GM12878 (cell line): ENCODE results near the gene TTC32. TPM values are rescaled to one million over a fixed set of nuclear protein-coding genes. Genes with fewer than 3 reads are reported as not detected.

Experiments used
- HCFC1 ChIP-seq: fragments of 150-350 bp; IDR thresholded peaks from 2 replicates; pipeline ENCODE4 v1.6.1; 2014; ENCODE audit warnings: low read length
- HDAC6 ChIP-seq: fragments of 200-600 bp; sonication (generic); IDR thresholded peaks from one replicate; pipeline ENCODE4 v1.8.0; 2017; ENCODE audit warnings: antibody characterized with exemption; ENCODE audit not compliant: unreplicated experiment
- MLLT1 ChIP-seq: fragments of 450-650 bp; IDR thresholded peaks from 2 replicates; pipeline ENCODE4 v1.6.1; 2016; ENCODE audit warnings: mild to moderate bottlenecking
- NBN ChIP-seq: fragments of 450-650 bp; IDR thresholded peaks from 2 replicates; pipeline ENCODE4 v1.6.1; 2016
- PAX8 ChIP-seq: fragments of 450-650 bp; IDR thresholded peaks from 2 replicates; pipeline ENCODE4 v1.6.1; 2017; ENCODE audit warnings: mild to moderate bottlenecking, moderate library complexity
- RAD21 ChIP-seq: IDR thresholded peaks from 2 replicates; pipeline ENCODE4 v1.6.1; 2011; ENCODE audit warnings: mild to moderate bottlenecking, low read depth, low read length, moderate library complexity; ENCODE audit not compliant: insufficient read depth
- RUNX3 ChIP-seq: IDR thresholded peaks from 2 replicates; pipeline ENCODE4 v1.6.1; 2012; ENCODE audit warnings: low read length, inconsistent platforms
- SMAD1 ChIP-seq: fragments of 450-650 bp; IDR thresholded peaks from 2 replicates; pipeline ENCODE4 v1.6.1; 2018; ENCODE audit warnings: mild to moderate bottlenecking, low read depth; ENCODE audit not compliant: partially characterized antibody
- STAT3 ChIP-seq: IDR thresholded peaks from 2 replicates; pipeline ENCODE4 v1.6.1; 2011; ENCODE audit warnings: low read depth, low read length, improper control_type of control experiment
- TCF3 ChIP-seq: IDR thresholded peaks from 2 replicates; pipeline ENCODE4 v1.6.1; 2012; ENCODE audit warnings: low read depth, mild to moderate bottlenecking, low read length, borderline replicate concordance; ENCODE audit not compliant: insufficient read depth
- USF1 ChIP-seq: IDR thresholded peaks from 2 replicates; pipeline ENCODE4 v1.6.1; 2011; ENCODE audit warnings: borderline replicate concordance, low read depth, mild to moderate bottlenecking, moderate library complexity, mixed read lengths, low read length; ENCODE audit not compliant: insufficient read depth; ENCODE audit errors: extremely low read length
- USF2 ChIP-seq: IDR thresholded peaks from 2 replicates; pipeline ENCODE4 v1.6.1; 2011; ENCODE audit warnings: low read depth, low read length, improper control_type of control experiment, borderline replicate concordance
- ZBED1 ChIP-seq: IDR thresholded peaks from 2 replicates; pipeline ENCODE4 v1.6.1; 2016; ENCODE audit warnings: borderline replicate concordance
- polyA plus RNA-seq, 11 experiments: library from polyadenylated mRNA; depleted of rRNA in 4 of 11; unstranded in 6 of 11; stranded (reverse) in 5 of 11; fragments of >200 nt; fragmentation: Nextera tagmentation in 4 of 11; fragmentation: Illumina TruSeq in 1 of 11; extraction: Ambion mirVana in 4 of 11; extraction: Trizol in 1 of 11; gene quantifications; 1 replicate in 1 of 11; 2 replicates in 10 of 11; pipeline versions ENCODE4 v1.2.1 to v1.2.3, GENCODE V29; 2011 to 2016; ENCODE audit warnings: inconsistent platforms in 2 of 11, missing spikeins in 2 of 11, low read depth in 1 of 11
- total RNA-seq, 4 experiments: library from RNA; depleted of rRNA in 3 of 4; stranded (reverse); fragments of >200 nt in 3 of 4; fragmentation: Illumina TruSeq in 1 of 4; extraction: Trizol in 1 of 4; gene quantifications; 2 replicates each; pipeline versions ENCODE4 v1.2.1 to v1.2.3, GENCODE V29; 2013 to 2021

Gene TTC32
- total and polyA plus RNA-seq, 10 of the 15 experiments (the other 5 are each of a cell fraction or from before 2014, with no cell fraction given) = 11.1 to 30.0 (median 19.7) TPM

GRCh38 chr2:19901442-19902215, at the start of gene TTC32 (continued):
- TF ChIP-seq HDAC6 (no peak), RUNX3 (peak; percentile 78), STAT3 (no peak), ZBED1 (peak; percentile 86), RAD21 (no peak), TCF3 (no peak), MLLT1 (0 out of 2 replicates have a peak, but pooled peaks have one; percentile 27), SMAD1 (peak; percentile 70), HCFC1 (peak; percentile 56; the same call in 1 of the 2 replicates), USF1 (no peak), NBN (peak; percentile 97), PAX8 (peak; percentile 57; the same call in 1 of the 2 replicates), USF2 (no peak)
